ENCODE measurements around the gene TGIF1. TPM values are rescaled to one million over a fixed set of nuclear protein-coding genes. Genes with fewer than 3 reads are reported as not detected.

Gene TGIF1
- total RNA-seq, 2 experiments from 2014 or later: 40.9 to 69.0 TPM

DNA sequence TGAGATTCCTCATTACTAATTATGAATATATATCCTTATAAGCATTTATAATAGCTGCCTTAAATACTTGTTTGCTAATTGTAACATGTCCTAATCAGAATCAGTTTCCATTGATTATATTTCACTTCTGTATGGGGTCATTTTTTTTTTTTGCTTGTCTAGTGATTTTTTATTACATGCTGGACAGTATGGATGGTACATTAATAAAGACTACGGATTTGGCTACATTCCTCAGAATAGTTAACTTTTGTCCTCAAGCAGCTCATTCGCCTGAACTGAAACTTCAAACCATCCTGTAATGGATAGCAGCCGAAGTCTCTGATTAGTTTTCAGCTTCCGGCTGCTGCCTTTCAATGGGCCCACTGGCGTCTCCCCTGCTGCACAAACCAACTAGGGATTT is 11.7 kb downstream of the TGIF1 start:
- POLR2A ChIA-PET: interaction anchor here (0.6 to 1.7 kb wide), 4 partner anchors 14 to 166 kb away, joined by 3 to 6 read pairs (median 4); no protein-coding TSS in a partner anchor
- H3K9me2 ChIP-seq (ENCODE audit: insufficient read depth, low read length): no peaks in the 10 kb centered on the region

DNA sequence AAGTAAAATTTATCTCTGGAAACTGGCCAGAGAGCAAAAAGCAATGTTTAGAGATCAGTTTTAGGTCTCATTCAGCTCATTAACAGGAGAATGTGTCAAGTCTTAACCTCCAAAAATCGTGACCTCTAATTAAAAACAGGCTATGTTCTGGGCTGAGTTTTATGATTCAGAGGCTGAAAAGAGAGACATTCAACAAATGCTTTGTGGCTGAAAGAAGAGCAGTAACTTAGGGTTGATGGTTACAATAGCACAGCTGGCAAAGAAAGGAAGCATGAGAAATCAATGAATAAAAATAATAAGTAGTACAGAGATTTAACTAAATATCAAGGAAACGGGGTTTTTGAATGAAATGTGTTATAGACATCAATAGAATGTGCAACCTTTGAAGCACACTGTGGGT is 13.1 kb downstream of the TGIF1 start:
- Histone ChIP-seq H3K4me2 (ENCODE audit: low read length) (no peak overlapping the region), H3K36me3 (ENCODE audit: insufficient read depth, low read length) (peaks cover 48% of the 10 kb centered on the region), H3K79me2 (ENCODE audit: insufficient read depth, low read depth, low read length) (peaks cover 22% of the 10 kb centered on the region; the same call in 1 of the 2 replicates), H3K4me1 (ENCODE audit: insufficient read depth, low read length, poor library complexity, severe bottlenecking) (peaks cover 25% of the 10 kb centered on the region), H4K20me1 (ENCODE audit: insufficient read depth, low read length) (no peaks in the 10 kb centered on the region), H3K9me2 (ENCODE audit: insufficient read depth, low read length) (no peaks in the 10 kb centered on the region), H2AFZ (ENCODE audit: low read length) (no peak overlapping the region), H3K27ac (ENCODE audit: low read depth, low read length, poor library complexity, severe bottlenecking) (no peak overlapping the region), H3K9me3 (ENCODE audit: low read length) (peaks cover 20% of the 10 kb centered on the region; the same call in 1 of the 2 replicates), H3K4me3 (ENCODE audit: low read depth, low read length, poor library complexity, severe bottlenecking) (no peak overlapping the region)
- no TSS peak for BruUV-seq (replicated peaks)
- no peak for DNase-seq (ENCODE audit: low spot score)
- ChIA-PET POLR2A (interaction anchor here (0.9 to 1.7 kb wide), 3 partner anchors 10 to 166 kb away, joined by 4 to 7 read pairs (median 5); no protein-coding TSS in a partner anchor), CTCF (ENCODE audit: unreplicated experiment) (no interaction called here)
- intact Hi-C loops (cut with micrococcal nuclease; ENCODE audit: unreplicated experiment): no loop called here
- TF ChIP-seq, protein P1, sequence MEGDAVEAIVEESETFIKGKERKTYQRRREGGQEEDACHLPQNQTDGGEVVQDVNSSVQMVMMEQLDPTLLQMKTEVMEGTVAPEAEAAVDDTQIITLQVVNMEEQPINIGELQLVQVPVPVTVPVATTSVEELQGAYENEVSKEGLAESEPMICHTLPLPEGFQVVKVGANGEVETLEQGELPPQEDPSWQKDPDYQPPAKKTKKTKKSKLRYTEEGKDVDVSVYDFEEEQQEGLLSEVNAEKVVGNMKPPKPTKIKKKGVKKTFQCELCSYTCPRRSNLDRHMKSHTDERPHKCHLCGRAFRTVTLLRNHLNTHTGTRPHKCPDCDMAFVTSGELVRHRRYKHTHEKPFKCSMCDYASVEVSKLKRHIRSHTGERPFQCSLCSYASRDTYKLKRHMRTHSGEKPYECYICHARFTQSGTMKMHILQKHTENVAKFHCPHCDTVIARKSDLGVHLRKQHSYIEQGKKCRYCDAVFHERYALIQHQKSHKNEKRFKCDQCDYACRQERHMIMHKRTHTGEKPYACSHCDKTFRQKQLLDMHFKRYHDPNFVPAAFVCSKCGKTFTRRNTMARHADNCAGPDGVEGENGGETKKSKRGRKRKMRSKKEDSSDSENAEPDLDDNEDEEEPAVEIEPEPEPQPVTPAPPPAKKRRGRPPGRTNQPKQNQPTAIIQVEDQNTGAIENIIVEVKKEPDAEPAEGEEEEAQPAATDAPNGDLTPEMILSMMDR (conservative IDR thresholded peaks at IDR 0.05; ENCODE audit: low read length): no peak
- TF ChIP-seq EZH2phosphoT487 (IDR thresholded peaks at IDR 0.05; ENCODE audit: borderline replicate concordance, low read depth, low read length): no peak

More for the DNA sequence above, 11.7 kb downstream of the TGIF1 start:
- H3K4me2 ChIP-seq (ENCODE audit: low read length): no peak overlapping the region
- peaks cover 20% of the 10 kb centered on the region; the same call in 1 of the 2 replicates for H3K9me3 ChIP-seq (ENCODE audit: low read length)
- no peaks in the 10 kb centered on the region for H4K20me1 ChIP-seq (ENCODE audit: insufficient read depth, low read length)
- no peak overlapping the region for H3K27ac ChIP-seq (ENCODE audit: low read depth, low read length, poor library complexity, severe bottlenecking)
- peaks cover 61% of the 10 kb centered on the region for H3K36me3 ChIP-seq (ENCODE audit: insufficient read depth, low read length)
- CTCF ChIA-PET (ENCODE audit: unreplicated experiment): no interaction called here
- BruUV-seq (replicated peaks): no TSS peak
- H3K79me2 ChIP-seq (ENCODE audit: insufficient read depth, low read depth, low read length): peaks cover 36% of the 10 kb centered on the region; the same call in 1 of the 2 replicates
- peaks cover 26% of the 10 kb centered on the region for H3K4me1 ChIP-seq (ENCODE audit: insufficient read depth, low read length, poor library complexity, severe bottlenecking)
- TF ChIP-seq, protein P1 (conservative IDR thresholded peaks at IDR 0.05; ENCODE audit: low read length): no peak
- no peak for TF ChIP-seq EZH2phosphoT487 (IDR thresholded peaks at IDR 0.05; ENCODE audit: borderline replicate concordance, low read depth, low read length)
- no peak for DNase-seq (ENCODE audit: low spot score)
- no peak overlapping the region for H3K4me3 ChIP-seq (ENCODE audit: low read depth, low read length, poor library complexity, severe bottlenecking)
- H2AFZ ChIP-seq (ENCODE audit: low read length): no peak overlapping the region
- intact Hi-C loops (cut with micrococcal nuclease; ENCODE audit: unreplicated experiment): no loop called here

DNA sequence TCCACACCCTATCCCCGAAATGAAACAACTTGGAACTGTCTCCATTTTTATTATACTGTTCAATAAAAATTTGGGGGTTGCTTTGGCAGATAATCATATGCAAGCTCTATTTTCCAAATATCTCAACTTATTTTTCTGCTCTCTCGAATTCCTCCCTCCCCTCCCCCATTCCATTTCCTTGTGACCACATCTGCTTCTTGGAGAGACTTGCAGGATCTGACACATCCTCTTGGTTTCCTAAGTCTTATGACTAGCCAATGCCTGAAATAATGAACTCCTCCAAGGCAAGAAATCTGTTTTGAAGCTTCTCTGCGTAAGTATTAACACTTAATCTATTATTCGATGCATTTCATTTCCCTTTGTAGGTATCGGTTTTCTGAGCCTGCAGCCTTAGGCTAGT is 16.1 kb downstream of the TGIF1 start:
- CTCF ChIA-PET (ENCODE audit: unreplicated experiment): interaction anchor here (0.9 to 1.1 kb wide), 3 partner anchors 10 to 119 kb away, joined by 3 to 4 read pairs (median 3); no protein-coding TSS in a partner anchor

More for the DNA sequence above, 16.1 kb downstream of the TGIF1 start:
- Histone ChIP-seq H3K4me2 (ENCODE audit: low read length) (peak overlapping the region; percentile 38; the same call in 1 of the 2 replicates), H3K9me3 (ENCODE audit: low read length) (peaks cover 13% of the 10 kb centered on the region; the same call in 1 of the 2 replicates), H4K20me1 (ENCODE audit: insufficient read depth, low read length) (no peaks in the 10 kb centered on the region), H3K4me3 (ENCODE audit: low read depth, low read length, poor library complexity, severe bottlenecking) (no peak overlapping the region), H2AFZ (ENCODE audit: low read length) (no peak overlapping the region; the same call in 1 of the 2 replicates), H3K4me1 (ENCODE audit: insufficient read depth, low read length, poor library complexity, severe bottlenecking) (peaks cover 16% of the 10 kb centered on the region), H3K9me2 (ENCODE audit: insufficient read depth, low read length) (no peaks in the 10 kb centered on the region), H3K36me3 (ENCODE audit: insufficient read depth, low read length) (peaks cover 19% of the 10 kb centered on the region), H3K79me2 (ENCODE audit: insufficient read depth, low read depth, low read length) (no peaks in the 10 kb centered on the region), H3K27ac (ENCODE audit: low read depth, low read length, poor library complexity, severe bottlenecking) (no peak overlapping the region)
- TF ChIP-seq, protein P1 (conservative IDR thresholded peaks at IDR 0.05; ENCODE audit: low read length): no peak
- TF ChIP-seq EZH2phosphoT487 (IDR thresholded peaks at IDR 0.05; ENCODE audit: borderline replicate concordance, low read depth, low read length): no peak
- DNase-seq (ENCODE audit: low spot score): no peak
- POLR2A ChIA-PET: interaction anchor here (0.6 to 3.5 kb wide), 18 partner anchors 9 to 1153 kb away, joined by 3 to 29 read pairs (median 4); no protein-coding TSS in a partner anchor
- BruUV-seq (replicated peaks): no TSS peak
- intact Hi-C loops (cut with micrococcal nuclease; ENCODE audit: unreplicated experiment): no loop called here
